Effector memory CD4-positive, alpha-beta T cell (primary cell): ENCODE results near the gene OLA1.
"Not testable (repeated sequence)": the region's sequence is repeated elsewhere in the genome, so short reads cannot be mapped to it uniquely, and the experiment has no call there.

Experiments
- DNase-seq, 3 donors: peaks; one replicate each; pipeline ENCODE4 v3.0.0-alpha.2; 2020
- H3K27ac ChIP-seq: 2 replicates; pipeline ENCODE4 v1.7.0; 2013; ENCODE audit warnings: mild to moderate bottlenecking, low read length, moderate library complexity; ENCODE audit not compliant: insufficient read depth, poor library complexity, severe bottlenecking
- H3K27me3 ChIP-seq: replicated peaks from 2 replicates; pipeline ENCODE4 v1.7.0; 2013; ENCODE audit warnings: mild to moderate bottlenecking, low read length; ENCODE audit not compliant: insufficient read depth, control insufficient read depth, poor library complexity, severe bottlenecking
- H3K36me3 ChIP-seq: 2 replicates; pipeline ENCODE4 v1.7.0; 2013; ENCODE audit warnings: mild to moderate bottlenecking, low read length, moderate library complexity; ENCODE audit not compliant: control insufficient read depth, insufficient read depth
- H3K4me1 ChIP-seq: 2 replicates; pipeline ENCODE4 v1.7.0; 2013; ENCODE audit warnings: low read length, mild to moderate bottlenecking; ENCODE audit not compliant: control insufficient read depth, insufficient read depth, poor library complexity, severe bottlenecking
- H3K4me3 ChIP-seq: 2 replicates; pipeline ENCODE4 v1.7.0; 2013; ENCODE audit warnings: low read length, low read depth, mild to moderate bottlenecking; ENCODE audit not compliant: insufficient read depth, poor library complexity, severe bottlenecking
- H3K9me3 ChIP-seq: 2 replicates; pipeline ENCODE4 v1.7.0; 2013; ENCODE audit warnings: mild to moderate bottlenecking, low read length, moderate library complexity; ENCODE audit not compliant: control insufficient read depth

OLA1 gene

GRCh38 chr2:174254267-174254666 is 5.9 kb upstream of the OLA1 start:
- Histone ChIP-seq H3K36me3 (no peaks in the 10 kb centered on the region), H3K4me1 (no peaks in the 10 kb centered on the region), H3K9me3 (no peaks in the 10 kb centered on the region), H3K27me3 (no peaks in the 10 kb centered on the region), H3K27ac (no peak overlapping the region), H3K4me3 (no peak overlapping the region)
- DNase-seq: no peak

- Histone ChIP-seq H3K27me3 (no peaks in the 10 kb centered on the region), H3K9me3 (no peaks in the 10 kb centered on the region), H3K4me1 (no peaks in the 10 kb centered on the region), H3K36me3 (no peaks in the 10 kb centered on the region), H3K27ac (no peak overlapping the region), H3K4me3 (peak overlapping the region; percentile 62)
- no peak for DNase-seq
Measured at GRCh38 chr2:174248998-174249592, 763 bp upstream of the OLA1 start.

GRCh38 chr2:174247474-174248186 is 702 bp downstream of the OLA1 start:
- Histone ChIP-seq H3K36me3 (no peaks in the 10 kb centered on the region), H3K4me3 (peak overlapping the region; percentile 63), H3K9me3 (no peaks in the 10 kb centered on the region), H3K27me3 (no peaks in the 10 kb centered on the region), H3K4me1 (no peaks in the 10 kb centered on the region), H3K27ac (peak overlapping the region; percentile 62)
- peak in 1 of 3 donors; percentile 2 for DNase-seq

DNA sequence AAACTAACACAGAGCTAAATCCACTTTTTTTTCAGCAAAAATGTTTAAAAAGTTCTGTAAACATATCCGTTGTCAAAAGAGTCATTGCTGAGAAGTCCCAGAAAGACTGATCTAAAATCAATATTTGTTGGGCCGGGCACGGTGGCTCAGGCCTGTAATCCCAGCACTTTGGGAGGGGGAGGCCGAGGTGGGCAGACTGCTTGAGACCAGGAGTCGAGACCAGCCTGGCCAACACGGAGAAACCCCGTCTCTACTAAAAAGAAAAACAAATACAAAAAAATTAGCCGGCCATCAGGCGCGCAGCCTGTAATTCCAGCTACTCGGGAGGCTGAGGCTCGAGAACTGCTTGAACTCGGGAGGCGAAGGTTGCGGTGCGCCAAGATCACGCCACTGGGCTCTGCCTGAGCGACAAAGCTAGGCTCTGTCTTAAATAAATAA is 1.4 kb downstream of the OLA1 start:
- no peak overlapping the region for H3K4me3 ChIP-seq
- no peak overlapping the region for H3K27ac ChIP-seq
- no peaks in the 10 kb centered on the region for H3K36me3 ChIP-seq
- H3K27me3 ChIP-seq: no peaks in the 10 kb centered on the region
- no peaks in the 10 kb centered on the region for H3K4me1 ChIP-seq
- no peaks in the 10 kb centered on the region for H3K9me3 ChIP-seq
- no peak for DNase-seq

DNA sequence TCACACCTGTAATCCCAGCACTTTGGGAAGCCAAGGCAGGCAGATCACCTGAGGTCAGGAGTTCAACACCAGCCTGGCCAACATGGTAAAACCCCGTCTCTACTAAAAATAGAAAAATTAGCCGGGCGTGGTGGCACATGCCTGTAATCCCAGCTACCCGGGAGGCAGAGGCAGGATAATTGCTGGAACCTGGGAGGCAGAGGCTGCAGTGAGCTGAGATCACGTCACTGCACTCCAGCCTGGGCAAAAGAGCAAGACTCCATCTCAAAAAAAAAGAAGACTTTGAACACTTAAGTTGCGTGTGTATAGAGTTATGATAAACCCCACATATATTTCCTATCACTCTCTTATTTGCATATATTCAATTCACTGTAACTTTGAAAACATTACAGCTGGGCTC is 2.7 kb downstream of the OLA1 start:
- not testable (repeated sequence) for H3K4me3 ChIP-seq, H3K4me1 ChIP-seq, H3K27ac ChIP-seq, H3K36me3 ChIP-seq, H3K9me3 ChIP-seq, H3K27me3 ChIP-seq, DNase-seq

DNA sequence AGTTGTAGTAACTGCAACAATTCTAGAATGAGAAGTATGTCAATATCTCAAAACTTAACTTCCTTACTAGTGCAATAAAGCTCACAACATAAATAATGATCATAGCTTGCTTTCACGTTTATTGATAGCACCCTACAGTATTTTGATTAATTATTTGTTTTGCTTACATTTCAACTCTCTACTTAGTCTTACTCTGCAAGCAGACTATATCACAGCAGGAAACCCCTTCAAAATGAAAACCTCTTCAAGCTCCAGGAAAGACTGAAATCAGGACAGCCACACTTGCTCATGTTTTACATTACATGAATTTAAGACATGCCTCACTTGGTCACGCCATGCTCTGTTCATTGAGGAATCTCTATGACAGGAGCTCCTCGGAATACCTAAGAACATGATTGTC is 3.3 kb downstream of the OLA1 start:
- Histone ChIP-seq H3K27me3 (no peaks in the 10 kb centered on the region), H3K27ac (no peak overlapping the region), H3K9me3 (no peaks in the 10 kb centered on the region), H3K4me1 (no peaks in the 10 kb centered on the region), H3K4me3 (no peak overlapping the region), H3K36me3 (no peaks in the 10 kb centered on the region)
- no peak for DNase-seq

DNA sequence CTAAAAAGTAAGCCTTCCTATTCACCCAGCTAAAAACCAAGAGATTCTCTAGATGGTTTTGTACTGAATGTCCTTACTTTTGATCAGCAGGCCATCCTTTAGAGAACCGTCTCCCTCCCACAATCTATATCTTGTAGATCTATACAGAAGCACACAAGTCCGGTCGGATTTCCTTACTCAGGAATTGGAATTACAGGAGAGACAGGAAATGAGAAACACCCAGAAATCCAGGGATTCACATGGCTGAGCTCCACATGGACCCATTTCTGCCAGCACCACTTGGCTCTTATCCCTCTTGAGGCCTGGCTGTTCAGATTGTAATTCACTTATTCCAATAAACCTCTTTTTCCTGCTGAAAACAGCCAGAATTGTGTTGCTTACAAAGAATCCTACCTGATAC is 4.5 kb downstream of the OLA1 start:
- no peaks in the 10 kb centered on the region for H3K4me1 ChIP-seq
- H3K36me3 ChIP-seq: no peaks in the 10 kb centered on the region
- no peak overlapping the region for H3K27ac ChIP-seq
- no peaks in the 10 kb centered on the region for H3K27me3 ChIP-seq
- no peaks in the 10 kb centered on the region for H3K9me3 ChIP-seq
- no peak for DNase-seq
- no peak overlapping the region for H3K4me3 ChIP-seq

GRCh38 chr2:174240097-174240496 is 8.2 kb downstream of the OLA1 start:
- H3K9me3 ChIP-seq: no peaks in the 10 kb centered on the region
- no peaks in the 10 kb centered on the region for H3K27me3 ChIP-seq
- no peak overlapping the region for H3K4me3 ChIP-seq
- no peak for DNase-seq
- no peak overlapping the region for H3K27ac ChIP-seq
- H3K4me1 ChIP-seq: no peaks in the 10 kb centered on the region
- H3K36me3 ChIP-seq: no peaks in the 10 kb centered on the region

DNA sequence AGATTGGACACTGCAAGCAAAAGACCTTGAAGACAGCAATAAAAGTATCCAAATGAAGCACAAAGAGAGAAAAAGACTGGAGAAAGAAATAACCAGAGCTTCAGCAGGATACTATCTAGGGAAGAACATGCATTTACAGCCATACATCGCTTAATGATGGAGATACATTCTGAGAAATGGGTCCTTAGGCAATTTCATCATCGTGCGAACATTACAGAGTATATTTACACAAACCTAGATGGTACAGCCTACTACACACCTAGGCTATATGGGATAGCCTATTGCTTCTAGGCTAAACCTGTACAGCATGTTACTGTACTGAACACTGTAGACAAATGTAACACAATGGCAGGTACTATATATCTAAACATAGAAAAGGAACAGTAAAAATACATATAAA is 11.9 kb downstream of the OLA1 start:
- H3K27ac ChIP-seq: no peak overlapping the region
- H3K9me3 ChIP-seq: no peaks in the 10 kb centered on the region
- DNase-seq: no peak
- H3K4me1 ChIP-seq: no peaks in the 10 kb centered on the region
- no peaks in the 10 kb centered on the region for H3K27me3 ChIP-seq
- no peak overlapping the region for H3K4me3 ChIP-seq
- no peaks in the 10 kb centered on the region for H3K36me3 ChIP-seq

- no peaks in the 10 kb centered on the region for H3K27me3 ChIP-seq
Measured at GRCh38 chr2:174235680-174236079, 12.7 kb downstream of the OLA1 start.

More at GRCh38 chr2:174235680-174236079, 12.7 kb downstream of the OLA1 start:
- no peak overlapping the region for H3K4me3 ChIP-seq
- DNase-seq: no peak
- H3K36me3 ChIP-seq: no peaks in the 10 kb centered on the region
- H3K4me1 ChIP-seq: no peaks in the 10 kb centered on the region
- no peak overlapping the region for H3K27ac ChIP-seq
- no peaks in the 10 kb centered on the region for H3K9me3 ChIP-seq
